UCSD-AML1 (cell line): ENCODE data around the gene LETMD1.
"Not testable (repeated sequence)": the region's sequence is repeated elsewhere in the genome, so short reads cannot be mapped to it uniquely, and the experiment has no call there.

ENCODE experiments used
- DNase-seq: peaks from one replicate; lab custom pipeline; 2025; ENCODE audit not compliant: unreplicated experiment; lab: John Stamatoyannopoulos, UW

Gene LETMD1

DNA sequence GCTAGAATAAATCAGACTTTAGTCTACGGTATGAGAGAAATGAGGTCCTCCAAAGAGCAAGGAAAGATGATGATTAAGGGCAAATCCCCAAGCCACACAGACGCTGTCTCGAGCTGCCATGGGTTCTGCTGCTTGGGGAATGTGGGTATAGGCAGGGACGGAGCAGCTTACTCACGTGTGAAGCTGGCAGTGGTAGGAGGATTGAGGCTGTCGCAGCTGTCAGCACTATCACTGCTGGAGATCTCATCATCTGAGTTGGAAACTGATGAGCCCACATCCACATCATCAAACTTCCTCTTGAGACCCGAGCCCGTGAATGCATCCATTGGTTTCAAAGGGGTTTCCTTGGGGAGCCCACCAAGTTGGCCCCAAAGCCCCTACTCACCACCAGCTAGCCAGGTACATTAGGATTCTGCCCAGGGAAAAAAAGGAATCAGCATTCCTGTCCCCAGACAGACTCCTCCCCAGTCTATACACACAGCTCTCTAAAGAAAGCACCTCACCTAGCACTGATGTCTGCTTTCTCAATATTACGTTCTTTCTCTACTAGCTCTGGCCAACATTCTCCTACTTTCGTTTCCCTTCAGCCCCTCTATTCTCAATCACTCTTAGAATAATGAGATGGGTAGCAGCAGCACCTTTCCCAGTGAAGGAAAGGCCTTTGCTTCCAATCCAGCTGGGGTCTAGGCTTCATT lies 28.3 kb downstream of the LETMD1 start:
- no peak for DNase-seq

GRCh38 chr12:51077930-51078329 lies 29.8 kb downstream of the LETMD1 start:
- DNase-seq, result no peak

DNA sequence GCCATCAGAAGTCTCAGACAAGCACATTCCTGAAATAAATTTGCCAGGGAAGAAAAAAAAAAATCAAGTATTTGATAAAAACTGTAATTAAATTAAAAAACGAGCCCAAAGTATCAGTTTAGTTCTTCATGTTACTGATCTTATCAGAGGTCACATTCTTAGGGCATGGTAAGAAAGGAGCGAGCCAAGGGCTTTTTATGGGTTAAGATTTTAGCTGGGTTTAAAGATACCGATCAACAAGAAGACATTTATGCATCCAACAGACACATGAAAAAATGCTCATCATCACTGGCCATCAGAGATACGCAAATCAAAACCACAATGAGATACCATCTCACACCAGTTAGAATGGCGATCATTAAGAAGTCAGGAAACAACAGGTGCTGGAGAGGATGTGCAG lies 30.2 kb downstream of the LETMD1 start:
- DNase-seq, result not testable (repeated sequence)

- DNase-seq, result not testable (repeated sequence)
These were observed 30.7 kb downstream of the LETMD1 start for GRCh38 chr12:51078866-51079265.

- no peak for DNase-seq
These were observed 32.0 kb downstream of the LETMD1 start for GRCh38 chr12:51080136-51080535.

DNA sequence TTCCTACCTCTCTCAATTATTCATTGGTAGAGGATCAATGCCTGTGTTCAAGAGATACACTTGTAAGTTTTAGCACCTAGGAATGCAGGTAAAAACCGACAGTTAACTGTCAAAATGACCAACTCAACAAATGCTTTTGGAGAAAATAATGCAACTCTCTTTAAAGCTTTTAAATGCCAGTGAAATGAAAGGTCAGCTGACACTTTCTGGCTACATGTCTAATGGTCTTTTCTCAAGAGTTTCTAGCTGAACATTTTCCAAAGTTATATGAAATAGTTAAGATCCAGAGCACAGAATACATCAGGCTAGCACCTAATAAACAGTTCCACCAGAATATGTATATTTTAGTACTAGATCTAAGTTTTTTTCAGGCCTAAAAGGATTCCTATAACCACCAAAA lies 33.3 kb downstream of the LETMD1 start:
- no peak for DNase-seq

GRCh38 chr12:51082561-51083125 lies 34.5 kb downstream of the LETMD1 start:
- peak; percentile 39 for DNase-seq

- peak; percentile 95 for DNase-seq
These were observed 35.2 kb downstream of the LETMD1 start, which contains the start of gene CSRNP2 for GRCh38 chr12:51083126-51083833. CSRNP2 (minus strand) TSS chr12:51083596; CDS start chr12:51076561, 7,035 bp downstream.

- no peak for DNase-seq
These were observed 37.6 kb downstream of the LETMD1 start for GRCh38 chr12:51085757-51086156.

- DNase-seq, result no peak
These were observed 38.8 kb downstream of the LETMD1 start for GRCh38 chr12:51086933-51087332.

GRCh38 chr12:51087818-51088217 lies 39.7 kb downstream of the LETMD1 start:
- no peak for DNase-seq

DNA sequence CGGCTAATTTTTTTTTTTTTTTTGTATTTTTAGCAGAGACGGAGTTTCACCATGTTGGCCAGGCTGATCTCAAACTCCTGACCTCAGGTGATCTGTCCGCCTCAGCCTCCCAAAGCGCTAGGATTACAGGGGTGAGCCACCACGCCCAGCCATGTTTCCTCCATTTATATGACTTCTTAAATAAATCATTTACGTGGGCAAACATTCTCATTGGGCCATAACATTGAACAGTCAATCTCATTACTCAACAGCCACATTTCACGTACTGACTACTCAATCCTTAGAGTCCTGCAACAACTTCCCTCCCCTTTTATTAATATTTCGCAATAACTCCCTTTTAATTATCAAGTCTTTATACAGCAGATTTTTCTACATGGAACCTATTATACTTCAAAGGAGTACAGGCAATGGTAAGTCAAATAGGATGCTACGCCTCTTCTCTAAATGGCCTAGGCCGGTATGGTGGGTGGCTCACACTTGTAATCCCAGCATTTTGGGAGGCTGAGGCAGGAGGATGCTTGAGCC lies 42.6 kb downstream of the LETMD1 start:
- no peak for DNase-seq

DNA sequence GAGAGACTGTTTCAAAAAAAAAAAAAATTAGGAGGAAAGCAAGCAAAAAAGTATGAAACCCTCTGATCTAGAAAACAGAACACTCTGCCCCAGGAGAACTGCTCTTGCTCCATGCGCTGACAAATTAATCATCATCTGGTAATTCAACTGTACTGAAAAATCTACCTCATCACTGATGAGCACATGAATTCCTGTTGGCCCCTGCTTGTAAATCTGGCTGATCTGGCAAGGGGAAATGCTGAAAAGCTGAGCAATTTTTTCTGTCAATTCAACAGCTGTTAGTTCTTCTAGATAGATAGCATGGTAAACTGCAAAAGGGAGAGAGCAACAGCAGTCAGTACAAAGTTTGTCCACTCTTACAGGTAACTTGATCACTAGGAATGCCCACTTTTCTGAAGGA lies 50.5 kb downstream of the LETMD1 start:
- no peak for DNase-seq

DNA sequence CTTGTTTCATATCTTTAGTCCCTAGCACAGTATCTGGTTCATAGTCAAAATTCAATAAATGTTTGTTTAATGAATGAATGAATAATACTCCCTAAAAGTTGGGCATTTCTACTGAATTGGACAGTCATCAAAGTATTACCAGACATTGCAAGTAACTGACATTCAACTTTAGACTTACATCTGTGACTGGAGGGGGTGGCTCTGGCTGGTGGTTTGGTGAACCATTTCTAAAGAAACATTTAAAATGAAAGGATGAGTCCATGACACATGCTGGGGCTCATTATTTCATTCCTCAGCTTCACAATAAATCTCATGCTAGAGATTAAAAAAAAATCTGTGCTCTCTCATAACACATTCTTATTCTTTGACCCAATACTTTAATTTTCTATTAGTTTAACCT lies 55.9 kb downstream of the LETMD1 start:
- DNase-seq, result no peak

DNA sequence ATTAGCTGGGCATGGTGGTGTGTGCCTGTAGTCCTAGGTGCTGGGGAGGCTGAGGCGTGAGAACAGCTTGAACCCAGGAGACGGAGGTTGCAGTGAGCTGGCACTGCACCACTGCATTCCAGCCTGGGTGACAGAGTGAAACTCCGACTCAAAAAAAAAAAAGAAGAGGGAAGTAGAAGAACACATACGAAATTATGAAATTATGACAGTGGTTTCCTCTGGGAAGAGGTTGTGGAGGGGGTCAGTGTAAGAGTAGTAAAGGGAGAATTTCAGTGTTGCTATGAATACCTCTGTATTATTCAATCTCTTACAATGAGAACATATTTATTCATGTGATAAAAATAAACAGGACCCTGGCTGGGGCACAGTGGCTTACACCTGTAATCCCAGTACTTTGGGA lies 60.0 kb downstream of the LETMD1 start:
- no peak for DNase-seq
